IPS-15b (cell line): ENCODE measurements around the gene HRH4.

Source experiments
- H3K27me3 ChIP-seq: one replicate; pipeline ENCODE4 v1.6.1; 2013; ENCODE audit warnings: low read length; ENCODE audit not compliant: control insufficient read depth, insufficient read depth
- H3K36me3 ChIP-seq: one replicate; pipeline ENCODE4 v1.6.1; 2013; ENCODE audit warnings: low read length; ENCODE audit not compliant: control insufficient read depth, insufficient read depth
- H3K4me1 ChIP-seq: one replicate; pipeline ENCODE4 v1.6.1; 2013; ENCODE audit warnings: mild to moderate bottlenecking, low read length; ENCODE audit not compliant: control insufficient read depth, insufficient read depth
- H3K4me3 ChIP-seq: one replicate; pipeline ENCODE4 v1.5.1; 2013; ENCODE audit warnings: low read depth, low read length
- H3K9ac ChIP-seq: one replicate; pipeline ENCODE4 v1.6.1; 2013; ENCODE audit warnings: low read depth, mild to moderate bottlenecking, low read length
- H3K9me3 ChIP-seq: one replicate; pipeline ENCODE4 v1.6.1; 2013; ENCODE audit warnings: mild to moderate bottlenecking, low read length; ENCODE audit not compliant: control insufficient read depth, insufficient read depth

The HRH4 gene

DNA sequence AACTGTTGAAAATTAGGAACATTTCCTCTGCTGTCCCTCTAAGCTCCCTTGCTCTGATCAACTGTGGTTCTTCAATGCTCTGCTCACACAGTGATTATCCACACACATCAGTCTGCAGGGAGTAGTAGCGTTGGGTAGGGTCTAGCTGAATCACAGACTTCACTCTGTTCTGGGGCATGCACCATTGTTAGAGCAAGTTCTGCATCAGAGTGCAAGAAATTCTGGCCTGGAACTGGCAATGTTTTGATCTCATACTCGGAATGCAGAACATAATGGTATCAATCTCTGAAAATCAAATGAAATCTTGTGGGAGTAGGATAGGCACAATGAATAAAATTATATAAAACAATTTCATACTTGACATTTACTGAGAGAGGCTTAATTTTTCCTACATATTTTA, 55.3 kb downstream of the HRH4 start:
- Histone ChIP-seq H3K27me3 (no peaks in the 10 kb centered on the region), H3K4me3 (no peak overlapping the region), H3K4me1 (no peaks in the 10 kb centered on the region), H3K36me3 (no peaks in the 10 kb centered on the region), H3K9me3 (no peaks in the 10 kb centered on the region), H3K9ac (no peak overlapping the region)

DNA sequence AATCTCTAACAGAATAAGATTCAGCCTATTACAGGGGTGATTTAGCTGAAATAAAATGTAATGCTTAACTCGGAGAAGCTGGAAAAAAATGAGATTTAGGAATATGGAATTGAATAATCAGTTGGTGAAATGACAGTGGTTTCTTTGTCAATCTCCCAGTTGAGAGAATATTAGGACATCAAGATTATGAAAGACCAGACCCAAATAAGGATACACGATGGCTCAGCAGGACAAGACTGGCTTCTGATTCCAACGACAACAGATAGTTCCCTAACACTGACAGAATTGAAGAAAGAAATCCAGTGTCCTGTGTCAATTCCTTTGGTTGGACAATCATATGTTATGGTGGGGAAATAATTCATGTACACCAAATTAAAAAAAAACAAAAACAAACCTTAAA, 55.8 kb downstream of the HRH4 start:
- Histone ChIP-seq H3K27me3 (no peaks in the 10 kb centered on the region), H3K9ac (no peak overlapping the region), H3K9me3 (no peaks in the 10 kb centered on the region), H3K4me1 (no peaks in the 10 kb centered on the region), H3K36me3 (no peaks in the 10 kb centered on the region), H3K4me3 (no peak overlapping the region)

DNA sequence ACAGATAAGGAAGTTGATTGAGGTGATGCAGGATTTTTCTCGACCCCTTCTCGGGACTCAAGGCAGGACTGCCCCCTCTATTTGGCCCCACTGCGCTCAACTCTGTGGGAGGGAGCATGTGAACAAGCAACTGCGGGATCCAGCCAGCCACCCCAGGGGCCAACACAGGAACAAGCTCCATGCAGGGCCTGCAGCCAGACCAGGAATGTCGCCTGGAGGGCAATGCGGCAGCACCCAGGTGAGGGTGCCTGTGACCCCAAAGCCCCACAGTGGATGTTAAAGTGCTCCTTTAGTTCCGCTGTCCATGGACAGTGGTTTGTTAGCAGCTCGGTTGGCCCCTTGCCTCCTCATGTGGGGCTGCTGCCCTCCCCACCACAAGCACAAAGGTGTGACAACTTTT, 57.1 kb downstream of the HRH4 start:
- Histone ChIP-seq H3K9me3 (no peaks in the 10 kb centered on the region), H3K4me3 (no peak overlapping the region), H3K9ac (no peak overlapping the region), H3K36me3 (no peaks in the 10 kb centered on the region), H3K27me3 (no peaks in the 10 kb centered on the region), H3K4me1 (no peaks in the 10 kb centered on the region)

DNA sequence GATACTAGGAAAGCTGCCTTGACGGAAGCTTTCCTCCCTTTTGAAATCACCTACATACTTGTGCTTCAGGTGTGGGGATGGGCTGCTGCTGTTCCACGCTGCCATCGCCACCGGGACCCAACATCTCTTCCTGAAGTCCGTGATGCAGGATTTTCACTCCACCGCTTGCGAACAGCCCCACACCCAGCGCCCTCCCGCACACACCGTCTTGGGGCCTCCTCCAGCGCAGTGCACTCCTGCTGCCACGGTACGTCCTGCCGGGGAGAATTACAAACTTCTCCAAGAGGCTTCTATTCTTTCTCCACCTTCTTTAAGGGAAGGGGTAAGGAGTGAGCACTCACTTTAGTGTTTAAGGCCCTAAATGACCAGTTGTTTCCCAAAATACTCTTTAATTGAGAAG, 58.2 kb downstream of the HRH4 start:
- no peaks in the 10 kb centered on the region for H3K9me3 ChIP-seq
- H3K9ac ChIP-seq: no peak overlapping the region
- H3K27me3 ChIP-seq: no peaks in the 10 kb centered on the region
- H3K4me3 ChIP-seq: no peak overlapping the region
- H3K36me3 ChIP-seq: no peaks in the 10 kb centered on the region
- no peaks in the 10 kb centered on the region for H3K4me1 ChIP-seq
